ENCODE measurements around the gene ALKBH1. TPM values are rescaled to one million over a fixed set of nuclear protein-coding genes. Genes with fewer than 3 reads are reported as not detected.
A peak's percentile ranks its signal among the peaks of the same experiment; 100 is the strongest.

The ALKBH1 gene
- total RNA-seq, 1 experiment from 2014 or later, result 25.0 TPM

DNA sequence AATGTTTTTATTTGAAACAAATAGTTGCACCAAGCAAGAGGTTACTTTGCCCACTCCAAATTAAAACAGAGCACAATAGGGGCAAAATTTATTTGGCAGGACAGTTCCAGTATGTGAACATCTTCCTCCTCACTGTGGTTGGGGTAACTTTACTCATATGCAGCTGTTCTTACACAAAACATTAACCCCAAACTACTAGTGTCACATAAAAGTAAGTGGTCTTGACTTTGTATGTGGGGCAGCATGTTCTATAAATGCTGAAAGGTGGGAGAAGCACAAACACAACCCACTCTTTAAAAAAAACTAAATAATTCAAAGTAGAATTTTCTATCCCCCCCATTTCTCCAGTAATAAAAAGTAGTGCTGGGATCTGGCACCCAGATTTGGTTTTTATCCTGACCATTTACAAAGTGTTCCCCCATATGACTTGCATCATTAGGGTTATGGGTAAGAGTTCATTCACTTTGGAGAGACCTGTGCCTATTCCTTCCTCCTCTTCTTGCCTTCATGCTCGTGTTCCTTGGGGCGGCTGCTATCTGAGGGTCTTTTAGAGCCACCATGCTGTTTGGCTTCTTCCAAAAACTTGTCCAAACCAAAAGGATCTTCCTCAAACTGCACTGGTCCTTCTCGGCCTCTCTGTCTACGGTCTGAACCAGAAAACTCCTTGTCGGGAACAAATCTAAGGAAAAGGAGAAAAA, 9.9 kb upstream of the ALKBH1 start:
- TF ChIP-seq EZH2 (IDR thresholded peaks at IDR 0.05; ENCODE audit: low read depth) (no peak), CTCF (conservative IDR thresholded peaks at IDR 0.05) (no peak)
- intact Hi-C loops (cut with micrococcal nuclease; ENCODE audit: unreplicated experiment), result no loop called here
- peaks cover 86% of the 10 kb centered on the region for H3K36me3 ChIP-seq (ENCODE audit: low read depth)
- peaks cover 92% of the 10 kb centered on the region for H3F3A ChIP-seq (ENCODE audit: insufficient read depth, low read depth)
- ChIA-PET CTCF (interaction anchor here (0.6 to 0.7 kb wide), 5 partner anchors 15 to 600 kb away, joined by 3 to 10 read pairs (median 6); no protein-coding TSS in a partner anchor), POLR2A (ENCODE audit: unreplicated experiment) (no interaction called here)
- BruUV-seq (replicated peaks), result TSS peak; percentile 46
- H3K9me3 ChIP-seq (ENCODE audit: insufficient read depth, low read depth), result no peaks in the 10 kb centered on the region; the same call in 1 of the 2 replicates
- H4K20me1 ChIP-seq (ENCODE audit: insufficient read depth), result peaks cover 58% of the 10 kb centered on the region
- H3K27me3 ChIP-seq (ENCODE audit: insufficient read depth, low read depth), result no peaks in the 10 kb centered on the region
- H3K79me2 ChIP-seq (ENCODE audit: low read depth), result 0 out of 2 replicates have a peak, but pooled peaks cover 16% of the 10 kb centered on the region
- peak overlapping the region; percentile 13; the same call in 1 of the 2 replicates for H3K27ac ChIP-seq
- no peaks in the 10 kb centered on the region for H3K4me1 ChIP-seq (replicated peaks; ENCODE audit: insufficient read depth)
- no peaks in the 10 kb centered on the region for H3K9me2 ChIP-seq (ENCODE audit: insufficient read depth)
- no peak overlapping the region for H3K4me3 ChIP-seq
- no peak for DNase-seq
- H3K4me2 ChIP-seq, result no peak overlapping the region
- no peak overlapping the region for H2AFZ ChIP-seq

DNA sequence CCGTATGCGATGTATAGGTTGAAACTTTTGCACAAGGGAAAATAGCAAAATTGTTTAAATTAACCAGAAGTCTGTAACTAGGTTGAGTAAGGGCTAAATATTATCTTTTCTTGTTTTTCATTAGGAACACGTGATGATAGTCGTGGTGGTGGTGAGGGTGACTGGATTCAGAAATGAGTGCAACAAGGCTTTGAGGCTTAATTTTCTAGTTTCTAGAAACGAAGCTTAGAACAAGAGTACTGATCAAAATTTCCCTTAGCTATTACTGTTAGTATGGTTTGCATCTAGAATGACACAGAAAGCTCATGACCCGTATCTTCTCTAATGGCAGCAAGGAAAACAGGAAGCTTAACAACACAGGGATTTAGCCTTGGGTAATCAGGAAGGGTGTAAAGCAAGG, 7.1 kb upstream of the ALKBH1 start:
- DNase-seq, result no peak
- H3K79me2 ChIP-seq (ENCODE audit: low read depth), result peaks cover 39% of the 10 kb centered on the region
- no TSS peak for BruUV-seq (replicated peaks)
- TF ChIP-seq CTCF (conservative IDR thresholded peaks at IDR 0.05), result no peak
- no peak for TF ChIP-seq EZH2 (IDR thresholded peaks at IDR 0.05; ENCODE audit: low read depth)
- no peak overlapping the region for H2AFZ ChIP-seq
- CTCF ChIA-PET, result no interaction called here
- H3K27me3 ChIP-seq (ENCODE audit: insufficient read depth, low read depth), result no peaks in the 10 kb centered on the region
- POLR2A ChIA-PET (ENCODE audit: unreplicated experiment), result no interaction called here
- intact Hi-C loops (cut with micrococcal nuclease; ENCODE audit: unreplicated experiment), result loop anchor here (1.0 kb wide), 1 partner anchor 14 kb away; no protein-coding TSS in a partner anchor
- H3K4me2 ChIP-seq, result no peak overlapping the region
- H4K20me1 ChIP-seq (ENCODE audit: insufficient read depth), result peaks cover 55% of the 10 kb centered on the region
- no peak overlapping the region for H3K27ac ChIP-seq
- H3K4me3 ChIP-seq, result no peak overlapping the region
- H3K9me2 ChIP-seq (ENCODE audit: insufficient read depth), result no peaks in the 10 kb centered on the region
- H3K9me3 ChIP-seq (ENCODE audit: insufficient read depth, low read depth), result no peaks in the 10 kb centered on the region; the same call in 1 of the 2 replicates
- H3K36me3 ChIP-seq (ENCODE audit: low read depth), result peaks cover 81% of the 10 kb centered on the region
- peaks cover 5% of the 10 kb centered on the region; the same call in 1 of the 2 replicates for H3K4me1 ChIP-seq (replicated peaks; ENCODE audit: insufficient read depth)
- peaks cover 70% of the 10 kb centered on the region for H3F3A ChIP-seq (ENCODE audit: insufficient read depth, low read depth)

GRCh38 chr14:77710364-77710763, 2.5 kb upstream of the ALKBH1 start:
- Histone ChIP-seq H4K20me1 (ENCODE audit: insufficient read depth) (peaks cover 53% of the 10 kb centered on the region), H3F3A (ENCODE audit: insufficient read depth, low read depth) (peaks cover 33% of the 10 kb centered on the region), H3K9me2 (ENCODE audit: insufficient read depth) (no peaks in the 10 kb centered on the region), H3K4me2 (peak overlapping the region; percentile 86), H3K9me3 (ENCODE audit: insufficient read depth, low read depth) (no peaks in the 10 kb centered on the region), H3K27ac (no peak overlapping the region), H3K4me3 (no peak overlapping the region), H3K79me2 (ENCODE audit: low read depth) (peaks cover 83% of the 10 kb centered on the region), H2AFZ (no peak overlapping the region), H3K36me3 (ENCODE audit: low read depth) (peaks cover 40% of the 10 kb centered on the region), H3K27me3 (ENCODE audit: insufficient read depth, low read depth) (no peaks in the 10 kb centered on the region), H3K4me1 (replicated peaks; ENCODE audit: insufficient read depth) (peaks cover 25% of the 10 kb centered on the region)
- no TSS peak for BruUV-seq (replicated peaks)
- ChIA-PET CTCF (no interaction called here), POLR2A (ENCODE audit: unreplicated experiment) (interaction anchor here (0.6 kb wide), 1 partner anchor 9 kb away, joined by 8 read pairs; no protein-coding TSS in a partner anchor)
- TF ChIP-seq CTCF (conservative IDR thresholded peaks at IDR 0.05), result no peak
- TF ChIP-seq EZH2 (IDR thresholded peaks at IDR 0.05; ENCODE audit: low read depth), result no peak
- no peak for DNase-seq
- intact Hi-C loops (cut with micrococcal nuclease; ENCODE audit: unreplicated experiment), result no loop called here
